Superior temporal gyrus (tissue), 1 donor: ENCODE data around the gene HHLA2.
"Not testable (repeated sequence)": the region's sequence is repeated elsewhere in the genome, so short reads cannot be mapped to it uniquely, and the experiment has no call there.

Experiments used
- DNase-seq: peaks from one replicate; pipeline ENCODE4 v3.0.0-alpha.2; 2016; ENCODE audit errors: extremely low spot score

HHLA2 gene

DNA sequence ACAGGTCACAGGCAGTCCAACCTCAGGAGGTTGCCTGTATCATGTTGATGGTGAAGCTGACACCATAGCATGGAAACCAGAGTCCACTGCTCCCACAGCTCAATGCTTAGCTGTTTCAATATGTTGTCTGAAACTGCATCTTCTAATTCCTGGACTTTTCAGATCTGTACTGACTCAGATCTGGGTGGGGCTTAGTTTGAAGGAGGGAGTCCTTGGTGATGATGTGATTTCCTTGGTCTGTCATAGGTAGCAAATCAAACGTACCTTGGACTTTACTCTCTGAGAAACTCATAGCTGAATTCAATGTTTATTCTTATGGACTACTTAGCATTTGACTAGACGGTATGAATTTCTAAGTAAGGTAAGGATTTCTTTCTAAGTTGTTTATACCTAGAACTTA lies at the start of gene HHLA2:
Gene HHLA2 (plus strand): TSS at position 310 of the 400 bp plus-strand sequence. CDS start 55,266 bp downstream, outside the sequence.
- DNase-seq: no peak

GRCh38 chr3:108250626-108251025 lies 45.7 kb upstream of the HHLA2 start:
- DNase-seq: no peak

GRCh38 chr3:108251265-108251664 lies 45.1 kb upstream of the HHLA2 start:
- no peak for DNase-seq

GRCh38 chr3:108251844-108252243 lies 44.5 kb upstream of the HHLA2 start:
- DNase-seq: no peak

DNA sequence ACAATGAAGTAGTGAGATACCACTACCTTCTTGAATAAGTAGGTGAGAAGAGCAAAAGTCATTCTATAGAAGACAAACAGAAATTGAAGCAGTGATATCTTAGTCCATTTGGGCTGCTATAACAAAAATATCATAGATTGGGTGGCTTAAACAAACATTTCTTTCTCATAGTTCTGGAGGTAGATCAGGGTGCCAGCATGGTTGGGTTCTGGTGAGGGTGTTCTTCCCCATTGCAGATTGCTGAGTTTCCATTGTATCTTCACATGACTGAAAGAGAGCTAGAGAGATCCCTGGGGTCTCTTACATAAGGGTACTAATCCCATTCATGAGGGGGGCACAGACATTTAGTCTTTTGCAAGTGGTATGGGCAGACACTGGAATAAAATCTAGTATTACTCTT lies 41.2 kb upstream of the HHLA2 start:
- DNase-seq: no peak

DNA sequence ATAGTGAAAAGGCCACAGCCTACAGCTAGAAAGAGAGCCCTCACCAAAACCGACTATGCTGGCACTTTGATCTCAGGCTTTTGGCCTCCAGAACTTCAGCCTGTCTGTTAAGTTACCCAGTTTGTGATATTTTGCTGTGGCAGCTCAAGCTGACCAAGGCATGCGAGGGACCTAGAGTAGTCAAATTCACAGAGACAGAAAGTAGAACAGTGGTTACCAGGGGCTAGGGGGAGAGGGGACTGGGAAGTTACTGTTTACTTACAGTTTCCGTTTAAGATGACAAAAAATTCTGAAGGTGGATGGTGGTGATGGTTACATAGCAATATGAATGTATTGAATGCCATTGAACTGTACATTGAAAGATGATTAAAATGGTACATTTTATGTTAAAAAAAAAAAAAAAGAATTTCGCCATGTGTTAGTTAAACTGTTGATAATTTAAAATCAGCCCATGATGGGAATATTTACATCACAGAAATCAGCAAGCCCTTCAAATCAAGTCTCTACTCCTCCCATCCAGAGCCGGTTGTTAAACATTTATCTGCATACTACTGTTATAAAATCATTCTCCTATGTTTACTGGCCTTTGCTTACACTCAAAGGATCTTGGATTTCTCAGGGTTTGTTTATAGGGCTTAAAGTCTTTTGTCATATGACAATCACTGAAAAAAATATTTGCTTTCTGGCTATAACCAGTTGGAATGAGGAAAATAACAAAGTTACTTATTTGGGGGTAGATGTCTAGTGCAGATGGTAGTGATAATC lies 31.6 kb upstream of the HHLA2 start:
- DNase-seq: not testable (repeated sequence)

DNA sequence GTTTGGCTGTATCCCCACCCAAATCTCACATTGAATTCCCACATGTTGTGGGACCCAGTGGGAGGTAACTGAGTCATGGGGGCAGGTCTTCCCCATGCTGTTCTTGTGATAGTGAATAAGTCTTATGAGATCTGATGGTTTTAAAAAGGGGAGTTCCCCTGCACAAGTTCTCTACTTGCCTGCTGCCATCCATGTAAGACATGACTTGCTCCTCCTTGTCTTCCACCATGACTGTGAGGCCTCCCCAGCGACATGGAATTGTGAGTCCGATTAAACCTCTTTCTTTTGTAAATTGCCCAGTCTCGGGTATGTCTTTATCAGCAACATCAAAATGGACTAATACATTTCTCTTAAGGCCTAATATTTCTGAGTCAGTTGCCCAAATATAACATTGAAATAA lies 28.1 kb upstream of the HHLA2 start:
- not testable (repeated sequence) for DNase-seq

- no peak for DNase-seq
Measured at GRCh38 chr3:108271626-108272025, 24.7 kb upstream of the HHLA2 start.

- not testable (repeated sequence) for DNase-seq
Measured at GRCh38 chr3:108279066-108279465, 17.3 kb upstream of the HHLA2 start.

- DNase-seq: no peak
Measured at GRCh38 chr3:108280476-108280875, 15.9 kb upstream of the HHLA2 start.

GRCh38 chr3:108281670-108282069 lies 14.7 kb upstream of the HHLA2 start:
- DNase-seq: no peak

- no peak for DNase-seq
Measured at GRCh38 chr3:108283006-108283405, 13.3 kb upstream of the HHLA2 start.

- DNase-seq: no peak
Measured at GRCh38 chr3:108283989-108284388, 12.4 kb upstream of the HHLA2 start.

DNA sequence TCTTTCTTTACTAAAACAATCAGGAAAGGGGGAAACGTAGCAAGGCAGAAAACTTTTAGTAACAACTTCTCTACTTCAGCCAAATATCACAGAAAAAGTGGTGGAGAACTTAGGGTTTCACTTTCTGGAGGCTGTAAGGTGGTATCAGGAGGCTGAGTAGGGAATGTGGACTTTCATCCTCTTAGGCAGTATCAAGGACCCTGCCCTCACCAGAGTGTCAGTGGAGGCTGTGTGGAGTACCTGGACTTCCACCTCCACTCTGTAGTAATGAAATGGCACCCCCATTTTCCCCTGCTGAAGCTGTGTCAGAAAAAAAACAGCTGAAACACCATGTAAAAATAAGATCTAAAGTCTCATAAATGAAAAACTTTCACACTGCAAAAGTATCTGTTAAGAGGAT lies 11.2 kb upstream of the HHLA2 start:
- no peak for DNase-seq

DNA sequence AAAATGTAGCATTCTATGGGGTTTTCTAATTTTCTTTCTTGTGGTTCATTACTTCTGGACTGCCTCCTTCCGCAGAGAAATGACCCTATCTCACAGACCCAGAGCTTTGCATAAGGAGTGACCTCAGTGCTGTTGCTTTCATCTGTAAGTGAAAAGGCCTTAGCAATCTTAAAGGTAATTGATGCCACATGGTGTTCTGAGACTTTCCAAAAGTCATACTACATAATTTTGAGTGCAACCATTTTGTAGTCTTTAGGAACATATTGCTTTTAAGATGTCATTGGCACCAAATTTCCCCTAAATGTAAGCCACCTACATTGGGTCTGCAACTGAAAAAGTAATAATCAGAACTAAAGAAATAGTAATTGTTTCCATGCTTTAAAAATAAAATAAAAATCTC lies 9.2 kb upstream of the HHLA2 start:
- no peak for DNase-seq

DNA sequence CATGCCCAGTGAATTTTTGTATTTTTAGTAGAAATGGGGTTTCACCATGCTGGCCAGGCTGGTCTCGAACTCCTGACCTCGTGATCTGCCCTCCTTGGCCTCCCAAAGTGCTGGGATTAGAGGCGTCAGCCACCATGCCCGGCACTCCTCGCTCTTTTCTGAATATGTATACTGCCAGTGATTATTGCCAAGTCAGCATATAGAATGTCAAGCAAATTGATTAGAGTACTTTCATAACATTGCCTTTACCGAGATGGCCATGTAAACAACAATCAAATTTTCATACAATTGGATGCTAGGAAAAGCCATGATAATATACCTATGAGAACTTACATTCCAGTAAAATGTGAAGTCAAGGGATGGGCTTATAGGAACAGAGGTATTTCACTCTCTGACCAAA lies 8.2 kb upstream of the HHLA2 start:
- not testable (repeated sequence) for DNase-seq

GRCh38 chr3:108289159-108289558 lies 7.2 kb upstream of the HHLA2 start:
- no peak for DNase-seq

- no peak for DNase-seq
Measured at GRCh38 chr3:108292450-108292849, 3.9 kb upstream of the HHLA2 start.

DNA sequence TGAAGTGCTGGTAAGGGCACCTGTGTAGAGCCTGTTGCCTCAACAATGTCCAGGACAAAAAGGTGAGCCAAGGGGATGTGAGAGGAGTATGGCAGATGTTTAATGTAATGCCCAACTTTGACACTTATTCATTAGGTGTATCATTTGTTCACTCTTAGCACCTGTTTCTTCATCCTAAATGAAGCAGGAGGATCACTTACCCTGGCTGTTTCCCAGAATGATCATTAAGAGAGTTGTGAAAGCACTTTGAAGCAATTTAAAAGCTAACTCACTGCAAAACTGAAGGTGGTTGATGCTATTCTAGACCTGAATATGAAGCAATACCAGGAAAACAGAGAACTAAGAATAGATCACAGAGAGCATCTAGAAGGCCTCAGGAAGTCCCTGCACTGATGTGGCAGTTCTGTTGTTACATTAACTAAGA lies 3.4 kb upstream of the HHLA2 start:
- DNase-seq: no peak

DNA sequence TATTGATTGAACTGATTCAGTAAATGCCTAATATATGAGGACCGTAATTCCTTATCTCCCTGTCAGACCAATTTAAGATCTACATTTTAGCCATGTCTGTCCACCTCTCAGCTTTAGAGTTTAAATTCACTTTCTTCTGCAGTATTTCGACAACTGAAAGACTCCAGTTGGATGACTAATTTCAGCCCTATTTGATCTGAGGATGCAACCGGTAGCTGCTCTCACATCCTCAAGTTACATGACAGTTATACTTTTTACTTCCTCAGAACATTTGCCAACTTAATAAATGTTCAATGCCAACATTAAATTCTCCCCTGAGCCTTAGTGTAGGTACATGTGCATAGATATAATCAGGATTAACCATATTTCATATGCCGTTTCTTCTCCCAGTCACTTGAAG lies 2.5 kb upstream of the HHLA2 start:
- DNase-seq: no peak

- no peak for DNase-seq
Measured at GRCh38 chr3:108295421-108296175, 750 bp upstream of the HHLA2 start.

GRCh38 chr3:108297647-108298046 lies 1.3 kb downstream of the HHLA2 start:
- no peak for DNase-seq

DNA sequence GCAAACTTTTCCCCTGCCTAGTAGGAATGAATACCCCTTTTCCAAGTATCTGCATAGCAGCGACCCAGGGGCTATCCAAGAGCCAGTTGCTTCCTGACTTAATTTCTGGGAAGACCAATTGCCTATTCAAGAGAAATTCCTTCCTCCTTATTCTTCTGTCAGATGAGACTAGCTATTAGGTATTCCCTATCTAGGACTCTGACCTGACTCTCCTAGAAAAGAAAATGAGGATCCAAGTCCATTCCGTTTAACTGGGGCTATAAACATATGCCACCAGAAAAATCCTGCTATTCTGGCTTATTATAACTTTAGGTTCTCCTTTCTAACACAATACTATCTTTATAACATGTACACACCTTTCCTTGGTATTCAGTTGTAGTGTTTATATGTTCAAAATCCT lies 1.7 kb downstream of the HHLA2 start:
- DNase-seq: no peak
